ENCODE data around the gene EMB. TPM values are rescaled to one million over a fixed set of nuclear protein-coding genes. Genes with fewer than 3 reads are reported as not detected.
"Not testable (repeated sequence)": the region's sequence is repeated elsewhere in the genome, so short reads cannot be mapped to it uniquely, and the experiment has no call there.

The EMB gene
- total RNA-seq, 3 donors from 2014 or later (not counting 1 experiment from before 2014, with no cell fraction given) = 179 to 223 (median 199) TPM

DNA sequence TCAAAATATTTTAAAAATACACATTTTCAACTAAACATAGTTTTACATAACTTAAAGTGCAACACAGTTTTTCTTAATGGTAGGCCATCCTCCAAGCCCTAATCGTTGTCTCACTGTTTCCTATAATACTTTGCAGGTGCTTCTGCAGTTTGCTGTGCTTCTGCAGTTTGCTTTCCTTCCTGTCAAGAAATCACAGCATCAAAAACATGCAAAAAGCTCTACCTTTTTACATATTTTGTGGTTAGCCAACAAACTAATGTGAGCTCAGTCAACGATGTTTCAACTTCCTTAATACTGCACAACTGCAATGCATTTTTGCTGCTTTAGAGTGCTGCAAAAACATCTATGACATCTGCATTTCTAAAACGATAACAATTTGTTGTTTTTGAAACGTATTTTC, 25.2 kb downstream of the EMB start:
- Mint-ChIP-seq H3K27me3 (ENCODE audit: low read depth in 2 of 2) (no peaks in the 10 kb centered on the region), H3K4me1 (peaks cover 75 to 83% of the 10 kb centered on the region in 2 donors), H3K4me3 (peak overlapping the region; percentile 49), H3K9me3 (no peaks in the 10 kb centered on the region), H3K36me3 (peaks cover 5% of the 10 kb centered on the region), H3K27ac (peak overlapping the region; percentile 75 to 76)
- no peak overlapping the region for H3K27ac ChIP-seq (ENCODE audit: low read length)
- DNase-seq (peak in 1 of 2 donors; percentile 75), ATAC-seq (peak; percentile 21 to 52 (median 45))
- H3K4me1 ChIP-seq (ENCODE audit: control insufficient read depth, insufficient read depth, low read length) = peaks cover 9% of the 10 kb centered on the region
- H3K9me3 ChIP-seq (ENCODE audit: control insufficient read depth, insufficient read depth, low read length) = no peaks in the 10 kb centered on the region
- no peak overlapping the region for H3K4me3 ChIP-seq (ENCODE audit: low read length)
- whole genome bisulfite sequencing (ENCODE audit: insufficient coverage) = 1% methylated on average over 2 of the region's 4 CpGs
- no peaks in the 10 kb centered on the region for H3K27me3 ChIP-seq (ENCODE audit: control insufficient read depth, insufficient read depth, low read length)
- no peak for TF ChIP-seq CTCF (IDR thresholded peaks at IDR 0.05)
- intact Hi-C loops (cut with micrococcal nuclease) = no loop called here
- H3K36me3 ChIP-seq (ENCODE audit: control insufficient read depth, insufficient read depth, low read length) = peaks cover 4% of the 10 kb centered on the region

DNA sequence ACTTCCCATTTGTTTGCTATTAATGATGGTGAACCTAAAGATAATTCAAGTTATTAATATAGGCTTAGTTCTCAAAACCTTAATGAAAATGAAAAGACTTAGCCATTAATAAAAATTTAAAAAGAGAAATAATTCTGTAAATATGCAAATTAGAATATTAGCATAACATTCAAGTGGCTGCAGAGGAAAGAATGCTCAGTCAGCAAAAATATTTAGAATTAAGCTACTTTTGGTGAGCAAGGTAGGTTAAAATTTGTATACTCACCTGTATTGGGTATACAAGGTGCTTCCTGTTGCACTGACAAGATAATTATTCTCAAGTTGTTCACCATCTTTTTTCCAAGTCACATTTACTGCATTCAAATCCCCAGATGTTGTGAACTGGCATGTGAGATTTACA, 30.2 kb downstream of the EMB start:
- DNase-seq; H3K9me3 ChIP-seq (ENCODE audit: control insufficient read depth, insufficient read depth, low read length); ATAC-seq; H3K27me3 ChIP-seq (ENCODE audit: control insufficient read depth, insufficient read depth, low read length); H3K4me1 ChIP-seq (ENCODE audit: control insufficient read depth, insufficient read depth, low read length); H3K4me3 ChIP-seq (ENCODE audit: low read length); H3K27ac ChIP-seq (ENCODE audit: low read length); intact Hi-C loops (cut with micrococcal nuclease); H3K9me3 Mint-ChIP-seq; H3K36me3 Mint-ChIP-seq; H3K27me3 Mint-ChIP-seq (ENCODE audit: low read depth in 2 of 2); H3K4me3 Mint-ChIP-seq: not testable (repeated sequence)
- Mint-ChIP-seq H3K4me1 (peaks cover 47 to 52% of the 10 kb centered on the region in 2 donors), H3K27ac (peak overlapping the region in 1 of 2 donors; percentile 1)
- H3K36me3 ChIP-seq (ENCODE audit: control insufficient read depth, insufficient read depth, low read length) = peaks cover 11% of the 10 kb centered on the region

GRCh38 chr5:50406877-50407276, 34.2 kb downstream of the EMB start:
- WGBS (ENCODE audit: insufficient coverage) = 80% methylated on average over 1 of the region's 1 CpG

DNA sequence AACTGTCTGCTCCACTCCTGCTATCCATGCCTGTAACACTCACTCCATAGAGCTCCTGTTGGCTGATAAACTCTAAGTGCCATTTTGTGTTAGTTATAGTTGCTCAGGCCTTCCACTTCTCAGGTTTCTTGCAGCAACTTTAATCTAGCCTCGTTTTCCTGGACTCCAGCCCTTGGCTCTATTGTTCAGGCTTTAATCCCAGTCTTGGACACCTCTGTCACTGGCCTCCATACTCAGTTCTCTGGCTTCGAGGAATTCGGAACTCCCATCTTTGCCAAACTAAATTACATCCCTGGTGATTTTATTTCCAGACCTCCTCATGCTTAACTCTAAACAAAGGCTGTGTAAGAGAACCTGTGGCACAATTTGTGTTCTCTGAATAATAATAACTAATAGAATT, 39.8 kb downstream of the EMB start:
- H3K9me3 Mint-ChIP-seq = no peaks in the 10 kb centered on the region
- H3K36me3 ChIP-seq (ENCODE audit: control insufficient read depth, insufficient read depth, low read length) = peaks cover 48% of the 10 kb centered on the region
- H3K27me3 ChIP-seq (ENCODE audit: control insufficient read depth, insufficient read depth, low read length) = no peaks in the 10 kb centered on the region
- no peak overlapping the region for H3K4me3 ChIP-seq (ENCODE audit: low read length)
- H3K4me1 Mint-ChIP-seq = peaks cover 11 to 13% of the 10 kb centered on the region in 2 donors
- intact Hi-C loops (cut with micrococcal nuclease) = no loop called here
- ATAC-seq (no peak), DNase-seq (no peak)
- peak overlapping the region in 1 of 2 donors; percentile 22 for H3K27ac Mint-ChIP-seq
- H3K27me3 Mint-ChIP-seq (ENCODE audit: low read depth in 2 of 2) = no peaks in the 10 kb centered on the region
- no peaks in the 10 kb centered on the region for H3K9me3 ChIP-seq (ENCODE audit: control insufficient read depth, insufficient read depth, low read length)
- H3K27ac ChIP-seq (ENCODE audit: low read length) = no peak overlapping the region
- H3K4me1 ChIP-seq (ENCODE audit: control insufficient read depth, insufficient read depth, low read length) = no peaks in the 10 kb centered on the region
- H3K36me3 Mint-ChIP-seq = peaks cover 12% of the 10 kb centered on the region
- TF ChIP-seq CTCF (IDR thresholded peaks at IDR 0.05) = no peak
- H3K4me3 Mint-ChIP-seq = no peak overlapping the region
- 98% methylated on average over 3 of the region's 3 CpGs for WGBS (ENCODE audit: insufficient coverage)

More at GRCh38 chr5:50406877-50407276, 34.2 kb downstream of the EMB start:
- no peak overlapping the region for H3K4me3 Mint-ChIP-seq
- intact Hi-C loops (cut with micrococcal nuclease) = no loop called here
- ATAC-seq (no peak), DNase-seq (no peak)
- Histone ChIP-seq H3K4me1 (ENCODE audit: control insufficient read depth, insufficient read depth, low read length) (no peaks in the 10 kb centered on the region), H3K4me3 (ENCODE audit: low read length) (no peak overlapping the region), H3K9me3 (ENCODE audit: control insufficient read depth, insufficient read depth, low read length) (no peaks in the 10 kb centered on the region), H3K27ac (ENCODE audit: low read length) (no peak overlapping the region), H3K36me3 (ENCODE audit: control insufficient read depth, insufficient read depth, low read length) (peaks cover 21% of the 10 kb centered on the region), H3K27me3 (ENCODE audit: control insufficient read depth, insufficient read depth, low read length) (no peaks in the 10 kb centered on the region)
- peaks cover 20 to 27% of the 10 kb centered on the region in 2 donors for H3K4me1 Mint-ChIP-seq
- H3K9me3 Mint-ChIP-seq = no peaks in the 10 kb centered on the region
- peaks cover 13% of the 10 kb centered on the region for H3K36me3 Mint-ChIP-seq
- peak overlapping the region in 1 of 2 donors; percentile 29 for H3K27ac Mint-ChIP-seq
- no peaks in the 10 kb centered on the region for H3K27me3 Mint-ChIP-seq (ENCODE audit: low read depth in 2 of 2)
- no peak for TF ChIP-seq CTCF (IDR thresholded peaks at IDR 0.05)

GRCh38 chr5:50393925-50394609, 47.0 kb downstream of the EMB start:
- H3K9me3 Mint-ChIP-seq; H3K4me3 ChIP-seq (ENCODE audit: low read length); intact Hi-C loops (cut with micrococcal nuclease); H3K27me3 Mint-ChIP-seq (ENCODE audit: low read depth in 2 of 2); H3K27ac ChIP-seq (ENCODE audit: low read length); H3K36me3 Mint-ChIP-seq; ATAC-seq; H3K27ac Mint-ChIP-seq; H3K4me3 Mint-ChIP-seq; H3K9me3 ChIP-seq (ENCODE audit: control insufficient read depth, insufficient read depth, low read length); DNase-seq; H3K4me1 ChIP-seq (ENCODE audit: control insufficient read depth, insufficient read depth, low read length); H3K27me3 ChIP-seq (ENCODE audit: control insufficient read depth, insufficient read depth, low read length): not testable (repeated sequence)
- H3K4me1 Mint-ChIP-seq = peaks cover 23 to 38% of the 10 kb centered on the region in 2 donors
- 96% methylated on average over 2 of the region's 2 CpGs for WGBS (ENCODE audit: insufficient coverage)
- H3K36me3 ChIP-seq (ENCODE audit: control insufficient read depth, insufficient read depth, low read length) = peaks cover 19% of the 10 kb centered on the region

DNA sequence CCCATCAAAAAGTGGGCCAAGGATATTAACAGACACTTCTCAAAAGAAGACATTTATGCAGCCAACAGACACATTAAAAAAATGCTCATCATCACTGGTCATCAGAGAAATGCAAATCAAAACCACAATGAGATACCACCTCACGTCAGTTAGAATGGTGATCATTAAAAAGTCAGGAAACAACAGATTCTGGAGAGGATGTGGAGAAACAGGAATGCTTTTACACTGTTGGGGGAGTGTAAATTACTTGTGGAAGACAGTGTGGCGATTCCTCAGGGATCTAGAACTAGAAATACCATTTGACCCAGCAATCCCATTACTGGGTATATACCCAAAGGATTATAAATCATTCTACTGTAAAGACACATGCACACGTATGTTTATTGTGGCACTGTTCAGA, 48.8 kb downstream of the EMB start:
- H3K4me1 Mint-ChIP-seq = peaks cover 34 to 52% of the 10 kb centered on the region in 2 donors
- H3K4me3 Mint-ChIP-seq; H3K27ac Mint-ChIP-seq; H3K4me3 ChIP-seq (ENCODE audit: low read length); DNase-seq; H3K9me3 ChIP-seq (ENCODE audit: control insufficient read depth, insufficient read depth, low read length); H3K9me3 Mint-ChIP-seq; H3K27me3 Mint-ChIP-seq (ENCODE audit: low read depth in 2 of 2); H3K27me3 ChIP-seq (ENCODE audit: control insufficient read depth, insufficient read depth, low read length); ATAC-seq; intact Hi-C loops (cut with micrococcal nuclease); H3K4me1 ChIP-seq (ENCODE audit: control insufficient read depth, insufficient read depth, low read length); H3K27ac ChIP-seq (ENCODE audit: low read length): not testable (repeated sequence)
- peaks cover 20% of the 10 kb centered on the region for H3K36me3 ChIP-seq (ENCODE audit: control insufficient read depth, insufficient read depth, low read length)
- 100% methylated on average over 1 of the region's 3 CpGs for WGBS (ENCODE audit: insufficient coverage)
- H3K36me3 Mint-ChIP-seq = peaks cover 14% of the 10 kb centered on the region

All from natural killer cell (primary cell).